ENCODE data around the gene ODF2.
"Not testable (repeated sequence)": the region's sequence is repeated elsewhere in the genome, so short reads cannot be mapped to it uniquely, and the experiment has no call there.

ODF2 gene

GRCh38 chr9:128422783-128423150, 33.0 kb upstream of the ODF2 start:
- Histone ChIP-seq H3K4me3 (IDR thresholded peaks at IDR 0.05; ENCODE audit: insufficient read depth, low read depth, low read length) (no peak overlapping the region), H3K4me2 (no peak overlapping the region), H3K4me1 (ENCODE audit: low read depth, poor library complexity, severe bottlenecking) (peaks cover 9% of the 10 kb centered on the region), H3K36me3 (ENCODE audit: insufficient read depth) (no peaks in the 10 kb centered on the region), H2AFZ (ENCODE audit: low read depth) (no peak overlapping the region), H3K9ac (no peak overlapping the region), H3K27me3 (ENCODE audit: insufficient read depth, low read depth) (peaks cover 13% of the 10 kb centered on the region), H3K27ac (no peak overlapping the region), H3K79me2 (ENCODE audit: insufficient read depth, low read depth) (no peaks in the 10 kb centered on the region), H4K20me1 (ENCODE audit: insufficient read depth) (no peaks in the 10 kb centered on the region)
- TF ChIP-seq CTCF (conservative IDR thresholded peaks at IDR 0.05; ENCODE audit: low read depth, low read length) = no peak

GRCh38 chr9:128423356-128423755, 32.5 kb upstream of the ODF2 start:
- not testable (repeated sequence) for H3K9ac ChIP-seq; H3K4me3 ChIP-seq (IDR thresholded peaks at IDR 0.05; ENCODE audit: insufficient read depth, low read depth, low read length); H2AFZ ChIP-seq (ENCODE audit: low read depth); H3K36me3 ChIP-seq (ENCODE audit: insufficient read depth); H3K4me1 ChIP-seq (ENCODE audit: low read depth, poor library complexity, severe bottlenecking); H4K20me1 ChIP-seq (ENCODE audit: insufficient read depth); H3K27me3 ChIP-seq (ENCODE audit: insufficient read depth, low read depth); H3K4me2 ChIP-seq; H3K79me2 ChIP-seq (ENCODE audit: insufficient read depth, low read depth); H3K27ac ChIP-seq

GRCh38 chr9:128424268-128424780, 31.5 kb upstream of the ODF2 start:
- Histone ChIP-seq H3K27ac (no peak overlapping the region), H3K36me3 (ENCODE audit: insufficient read depth) (no peaks in the 10 kb centered on the region), H3K27me3 (ENCODE audit: insufficient read depth, low read depth) (peaks cover 2% of the 10 kb centered on the region; the same call in 1 of the 2 replicates), H3K9ac (no peak overlapping the region), H4K20me1 (ENCODE audit: insufficient read depth) (no peaks in the 10 kb centered on the region), H3K4me2 (no peak overlapping the region), H2AFZ (ENCODE audit: low read depth) (no peak overlapping the region), H3K4me1 (ENCODE audit: low read depth, poor library complexity, severe bottlenecking) (peaks cover 9% of the 10 kb centered on the region), H3K4me3 (IDR thresholded peaks at IDR 0.05; ENCODE audit: insufficient read depth, low read depth, low read length) (no peak overlapping the region), H3K79me2 (ENCODE audit: insufficient read depth, low read depth) (no peaks in the 10 kb centered on the region)
- TF ChIP-seq CTCF (conservative IDR thresholded peaks at IDR 0.05; ENCODE audit: low read depth, low read length) = no peak

GRCh38 chr9:128428644-128429512, 26.9 kb upstream of the ODF2 start:
- no peaks in the 10 kb centered on the region for H3K79me2 ChIP-seq (ENCODE audit: insufficient read depth, low read depth)
- no peaks in the 10 kb centered on the region for H4K20me1 ChIP-seq (ENCODE audit: insufficient read depth)
- H3K4me2 ChIP-seq = no peak overlapping the region
- no peaks in the 10 kb centered on the region for H3K36me3 ChIP-seq (ENCODE audit: insufficient read depth)
- no peak overlapping the region for H2AFZ ChIP-seq (ENCODE audit: low read depth)
- H3K4me3 ChIP-seq (IDR thresholded peaks at IDR 0.05; ENCODE audit: insufficient read depth, low read depth, low read length) = no peak overlapping the region
- no peaks in the 10 kb centered on the region for H3K27me3 ChIP-seq (ENCODE audit: insufficient read depth, low read depth)
- H3K4me1 ChIP-seq (ENCODE audit: low read depth, poor library complexity, severe bottlenecking) = no peaks in the 10 kb centered on the region
- TF ChIP-seq CTCF (conservative IDR thresholded peaks at IDR 0.05; ENCODE audit: low read depth, low read length) = no peak
- H3K9ac ChIP-seq = no peak overlapping the region
- H3K27ac ChIP-seq = no peak overlapping the region

GRCh38 chr9:128429513-128430086, 26.2 kb upstream of the ODF2 start:
- no peak for TF ChIP-seq CTCF (conservative IDR thresholded peaks at IDR 0.05; ENCODE audit: low read depth, low read length)
- Histone ChIP-seq H3K4me3 (IDR thresholded peaks at IDR 0.05; ENCODE audit: insufficient read depth, low read depth, low read length) (no peak overlapping the region), H3K4me2 (no peak overlapping the region), H2AFZ (ENCODE audit: low read depth) (no peak overlapping the region), H4K20me1 (ENCODE audit: insufficient read depth) (no peaks in the 10 kb centered on the region), H3K9ac (no peak overlapping the region), H3K4me1 (ENCODE audit: low read depth, poor library complexity, severe bottlenecking) (no peaks in the 10 kb centered on the region), H3K36me3 (ENCODE audit: insufficient read depth) (no peaks in the 10 kb centered on the region), H3K27me3 (ENCODE audit: insufficient read depth, low read depth) (no peaks in the 10 kb centered on the region), H3K27ac (no peak overlapping the region), H3K79me2 (ENCODE audit: insufficient read depth, low read depth) (no peaks in the 10 kb centered on the region)
